NCI-H1105 treated with DMSO at 0.1 percent for 48 hours (cell line): ENCODE results near the gene TRDN.
"Not testable (repeated sequence)": the region's sequence is repeated elsewhere in the genome, so short reads cannot be mapped to it uniquely, and the experiment has no call there.

Experiments used
- DNase-seq: peaks from one replicate; lab custom pipeline; 2025; lab: John Stamatoyannopoulos, UW

TRDN gene

GRCh38 chr6:123562264-123562663, 74.5 kb downstream of the TRDN start:
- DNase-seq, result no peak

- not testable (repeated sequence) for DNase-seq
Observed at GRCh38 chr6:123559816-123560215, 76.9 kb downstream of the TRDN start.

- DNase-seq, result not testable (repeated sequence)
Observed at GRCh38 chr6:123557474-123557873, 79.3 kb downstream of the TRDN start.

GRCh38 chr6:123551939-123552707, 84.6 kb downstream of the TRDN start:
- no peak for DNase-seq

- DNase-seq, result no peak
Observed at GRCh38 chr6:123550052-123550617, 86.6 kb downstream of the TRDN start.

- no peak for DNase-seq
Observed at GRCh38 chr6:123549476-123549875, 87.3 kb downstream of the TRDN start.

GRCh38 chr6:123547216-123547978, 89.4 kb downstream of the TRDN start:
- DNase-seq, result peak; percentile 50

GRCh38 chr6:123546537-123546936, 90.2 kb downstream of the TRDN start:
- DNase-seq, result no peak

GRCh38 chr6:123541462-123541861, 95.3 kb downstream of the TRDN start:
- no peak for DNase-seq

- no peak for DNase-seq
Observed at GRCh38 chr6:123533862-123534648, 102.7 kb downstream of the TRDN start.

- DNase-seq, result no peak
Observed at GRCh38 chr6:123529843-123530242, 106.9 kb downstream of the TRDN start.

- no peak for DNase-seq
Observed at GRCh38 chr6:123529058-123529457, 107.7 kb downstream of the TRDN start.

- no peak for DNase-seq
Observed at GRCh38 chr6:123527406-123527805, 109.3 kb downstream of the TRDN start.

GRCh38 chr6:123526128-123526527, 110.6 kb downstream of the TRDN start:
- DNase-seq, result no peak

- no peak for DNase-seq
Observed at GRCh38 chr6:123524781-123525180, 112.0 kb downstream of the TRDN start.

- no peak for DNase-seq
Observed at GRCh38 chr6:123520217-123520616, 116.5 kb downstream of the TRDN start.

- DNase-seq, result no peak
Observed at GRCh38 chr6:123519189-123519505, 117.6 kb downstream of the TRDN start.

GRCh38 chr6:123518441-123519188, 118.1 kb downstream of the TRDN start:
- DNase-seq, result no peak

- DNase-seq, result no peak
Observed at GRCh38 chr6:123515715-123516114, 121.0 kb downstream of the TRDN start.

- no peak for DNase-seq
Observed at GRCh38 chr6:123509112-123509511, 127.6 kb downstream of the TRDN start.

- DNase-seq, result no peak
Observed at GRCh38 chr6:123508290-123508689, 128.5 kb downstream of the TRDN start.

GRCh38 chr6:123507582-123507981, 129.2 kb downstream of the TRDN start:
- DNase-seq, result no peak
